B cell (primary cell): ENCODE results near the gene SLC22A17. TPM values are rescaled to one million over a fixed set of nuclear protein-coding genes. Genes with fewer than 3 reads are reported as not detected.
A peak's percentile ranks its signal among the peaks of the same experiment; 100 is the strongest.

Source experiments
- ATAC-seq: fragments of 200-7000 bp; cut with Tn5 transposase; one replicate; pipeline ENCODE4 v1.10.0; 2021; ENCODE audit warnings: low read depth, mild to moderate bottlenecking, moderate number of reproducible peaks, moderate library complexity
- CTCF ChIA-PET: fragments of 350-600 bp; sonication (Branson Sonifier 250); formaldehyde crosslinking; loops from one replicate; lab custom pipeline; 2021; ENCODE audit warnings: antibody characterized with exemption, inconsistent platforms; lab: Charles Lee
- POLR2A ChIA-PET: fragments of 350-600 bp; sonication (Branson Sonifier 250); formaldehyde crosslinking; loops from one replicate; lab custom pipeline; 2021; ENCODE audit warnings: antibody characterized with exemption; lab: Charles Lee
- DNase-seq: peaks from one replicate; pipeline ENCODE4 v3.0.0; 2013
- H2AFZ ChIP-seq: 2 replicates; pipeline ENCODE4 v1.6.1; 2012; ENCODE audit warnings: mild to moderate bottlenecking, low read depth, low read length; ENCODE audit not compliant: insufficient read depth, poor library complexity, severe bottlenecking
- H3K27ac ChIP-seq, 2 donors: 1 replicate in 1 of 2; 2 replicates in 1 of 2; pipeline ENCODE4 v1.5.1; 2012 to 2013; ENCODE audit warnings: low read length in 2 of 2, mild to moderate bottlenecking in 2 of 2, moderate library complexity in 1 of 2
- H3K27me3 ChIP-seq, 4 experiments: fragments of 200-600 bp in 1 of 4; sonication (generic) in 1 of 4; replicated peaks in 1 of 4; 1 replicate in 2 of 4; 2 replicates in 2 of 4; pipeline versions ENCODE4 v1.6.1 to v1.7.0; 2013 to 2016; ENCODE audit warnings: low read length in 3 of 4, mild to moderate bottlenecking in 2 of 4, mixed read lengths in 1 of 4, moderate library complexity in 1 of 4; ENCODE audit not compliant: insufficient read depth in 4 of 4, control insufficient read depth in 3 of 4; ENCODE audit errors: control extremely low read depth in 1 of 4
- H3K36me3 ChIP-seq, 2 experiments: replicated peaks in 1 of 2; 1 replicate in 1 of 2; 2 replicates in 1 of 2; pipeline versions ENCODE4 v1.6.1 to v1.7.1; 2013; ENCODE audit warnings: low read length in 1 of 2; ENCODE audit not compliant: insufficient read depth in 2 of 2, control insufficient read depth in 1 of 2; ENCODE audit errors: control extremely low read depth in 1 of 2, extremely low read depth in 1 of 2
- H3K4me1 ChIP-seq, 2 donors: fragments of 200-600 bp in 1 of 2; sonication (generic) in 1 of 2; 1 replicate in 1 of 2; 2 replicates in 1 of 2; pipeline versions ENCODE4 v1.5.1 to v1.6.1; 2013 to 2017; ENCODE audit warnings: low read length in 2 of 2; ENCODE audit not compliant: control insufficient read depth in 2 of 2, insufficient read depth in 2 of 2
- H3K4me2 ChIP-seq: replicated peaks from 2 replicates; pipeline ENCODE3; 2012; ENCODE audit warnings: mild to moderate bottlenecking, low read depth, low read length; ENCODE audit not compliant: poor library complexity, severe bottlenecking
- H3K4me3 ChIP-seq, 5 experiments: fragments of 200-600 bp in 1 of 5; sonication (generic) in 1 of 5; 1 replicate in 3 of 5; 2 replicates in 2 of 5; pipeline versions ENCODE4 v1.5.1 to v1.7.0; 2011 to 2016; ENCODE audit warnings: low read length in 4 of 5, mild to moderate bottlenecking in 4 of 5, low read depth in 2 of 5, control low read depth in 1 of 5, moderate library complexity in 1 of 5; ENCODE audit not compliant: insufficient read depth in 1 of 5; ENCODE audit errors: control extremely low read depth in 1 of 5, extremely low read depth in 1 of 5
- H3K79me2 ChIP-seq: fragments of 200-600 bp; sonication (generic); one replicate; pipeline ENCODE4 v1.6.0; 2016; ENCODE audit warnings: low read length; ENCODE audit not compliant: control insufficient read depth, insufficient read depth
- H3K9ac ChIP-seq: fragments of 200-600 bp; sonication (generic); 2 replicates; pipeline ENCODE4 v1.6.1; 2017; ENCODE audit warnings: mild to moderate bottlenecking, low read length, moderate library complexity
- H3K9me3 ChIP-seq, 3 donors: one replicate each; pipeline versions ENCODE4 v1.6.1 to v1.7.1; 2013; ENCODE audit warnings: low read length in 2 of 3; ENCODE audit not compliant: control insufficient read depth in 2 of 3, insufficient read depth in 1 of 3; ENCODE audit errors: control extremely low read depth in 1 of 3
- H4K20me1 ChIP-seq: 2 replicates; pipeline ENCODE4 v1.6.0; 2012; ENCODE audit warnings: mild to moderate bottlenecking, low read length; ENCODE audit not compliant: insufficient read depth, control insufficient read depth, poor library complexity, severe bottlenecking
- H3K27ac Mint-ChIP-seq: one replicate; pipeline ENCODE4 v1.8.0; 2021; ENCODE audit warnings: mixed read lengths
- H3K27me3 Mint-ChIP-seq: one replicate; pipeline ENCODE4 v1.8.0; 2021; ENCODE audit warnings: mixed read lengths
- H3K4me1 Mint-ChIP-seq: one replicate; pipeline ENCODE4 v1.8.0; 2021; ENCODE audit warnings: mixed read lengths
- H3K4me3 Mint-ChIP-seq: one replicate; pipeline ENCODE4 v1.8.0; 2021; ENCODE audit warnings: mixed read lengths
- H3K9me3 Mint-ChIP-seq: one replicate; pipeline ENCODE4 v1.8.0; 2022; ENCODE audit warnings: mixed read lengths; ENCODE audit not compliant: insufficient read depth
- EZH2 ChIP-seq: IDR thresholded peaks from 2 replicates; pipeline ENCODE4 v1.6.1; 2012; ENCODE audit warnings: borderline replicate concordance, low read depth, mild to moderate bottlenecking, moderate library complexity, low read length; ENCODE audit not compliant: insufficient read depth, poor library complexity, severe bottlenecking
- WGBS: methylation state at CpG from one replicate; pipeline ENCODE4 v1.1.5; 2013; ENCODE audit warnings: missing lambda C conversion rate; ENCODE audit not compliant: insufficient coverage; 5-methylcytosine and 5-hydroxymethylcytosine counted together
- intact Hi-C: fragments of 100-400 bp; cut with micrococcal nuclease; formaldehyde crosslinking; loops from one replicate; pipeline ENCODE4 v1.10.0; 2022
- polyA plus RNA-seq: library from polyadenylated mRNA; depleted of rRNA; stranded (reverse); fragments of >200 nt; gene quantifications from 2 replicates; pipeline ENCODE4 v1.2.3, GENCODE V29; 2012
- total RNA-seq, 2 donors: library from RNA; stranded (reverse); fragments of 120-200 nt in 1 of 2; gene quantifications; 1 replicate in 1 of 2; 2 replicates in 1 of 2; pipeline versions ENCODE4 v1.2.3 to v1.2.4, GENCODE V29; 2013 to 2022
- TF ChIP-seq, protein P1 (sequence below): fragments of 200-600 bp; IDR thresholded peaks from one replicate; pipeline ENCODE4 v1.8.0; 2022; ENCODE audit warnings: antibody characterized with exemption, mild to moderate bottlenecking

The SLC22A17 gene
- total and polyA plus RNA-seq, 2 donors (not counting 1 experiment from before 2014, with no cell fraction given): 0.89 to 0.92 TPM

- Mint-ChIP-seq H3K27ac (peak within 1 kb of the TSS; percentile 85), H3K27me3 (no peaks in the 10 kb centered on the region), H3K4me1 (peaks cover 33% of the 10 kb centered on the region), H3K4me3 (peak within 1 kb of the TSS; percentile 81), H3K9me3 (no peaks in the 10 kb centered on the region)
- H3K4me2 ChIP-seq: peak within 1 kb of the TSS; percentile 76
- H3K9ac ChIP-seq: peak within 1 kb of the TSS; percentile 64
- no peaks in the 10 kb centered on the region for H3K27me3 ChIP-seq
- DNase-seq (peak; percentile 57), ATAC-seq (no peak)
- peaks cover 0 to 3% (median 0%) of the 10 kb centered on the region in 3 donors for H3K9me3 ChIP-seq
- H4K20me1 ChIP-seq: no peaks in the 10 kb centered on the region
- no peaks in the 10 kb centered on the region for H3K36me3 ChIP-seq
- H3K79me2 ChIP-seq: no peaks in the 10 kb centered on the region
- peak within 1 kb of the TSS; percentile 54 to 78 for H3K27ac ChIP-seq
- intact Hi-C loops: loop anchor here (1.0 to 10.0 kb wide), 2 partner anchors 15 to 302 kb away; partner anchors contain the start of gene PABPN1
- H3K4me1 ChIP-seq: peaks cover 14 to 30% of the 10 kb centered on the region in 2 donors
- peak within 1 kb of the TSS in 4 of 5 experiments; percentile 31 to 59 (median 46) for H3K4me3 ChIP-seq
- CTCF ChIA-PET: interaction anchor here (0.6 to 3.2 kb wide), 4 partner anchors 11 to 1373 kb away, joined by 3 to 27 read pairs (median 8); partner anchors contain the start of gene PABPN1
- peak within 1 kb of the TSS; percentile 86 for H2AFZ ChIP-seq
- TF ChIP-seq, protein P1, sequence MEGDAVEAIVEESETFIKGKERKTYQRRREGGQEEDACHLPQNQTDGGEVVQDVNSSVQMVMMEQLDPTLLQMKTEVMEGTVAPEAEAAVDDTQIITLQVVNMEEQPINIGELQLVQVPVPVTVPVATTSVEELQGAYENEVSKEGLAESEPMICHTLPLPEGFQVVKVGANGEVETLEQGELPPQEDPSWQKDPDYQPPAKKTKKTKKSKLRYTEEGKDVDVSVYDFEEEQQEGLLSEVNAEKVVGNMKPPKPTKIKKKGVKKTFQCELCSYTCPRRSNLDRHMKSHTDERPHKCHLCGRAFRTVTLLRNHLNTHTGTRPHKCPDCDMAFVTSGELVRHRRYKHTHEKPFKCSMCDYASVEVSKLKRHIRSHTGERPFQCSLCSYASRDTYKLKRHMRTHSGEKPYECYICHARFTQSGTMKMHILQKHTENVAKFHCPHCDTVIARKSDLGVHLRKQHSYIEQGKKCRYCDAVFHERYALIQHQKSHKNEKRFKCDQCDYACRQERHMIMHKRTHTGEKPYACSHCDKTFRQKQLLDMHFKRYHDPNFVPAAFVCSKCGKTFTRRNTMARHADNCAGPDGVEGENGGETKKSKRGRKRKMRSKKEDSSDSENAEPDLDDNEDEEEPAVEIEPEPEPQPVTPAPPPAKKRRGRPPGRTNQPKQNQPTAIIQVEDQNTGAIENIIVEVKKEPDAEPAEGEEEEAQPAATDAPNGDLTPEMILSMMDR: no peak
- TF ChIP-seq EZH2: no peak
- POLR2A ChIA-PET: interaction anchor here (0.6 to 1.8 kb wide), 3 partner anchors 14 to 305 kb away, joined by 7 to 15 read pairs (median 13); partner anchors contain the start of gene PABPN1
- 4% methylated on average over 19 of the region's 24 CpGs for WGBS
Measured at GRCh38 chr14:23306412-23307145, 46.1 kb downstream of the SLC22A17 start, which contains the start of gene BCL2L2. Gene BCL2L2, plus strand, starts transcription at chr14:23306833. Its CDS starts 935 bp downstream, at chr14:23307768.
